ENCODE data around the gene SHISAL1.

The SHISAL1 gene

GRCh38 chr22:44352378-44353035, 39.8 kb upstream of the SHISAL1 start:
- Histone ChIP-seq H3K36me3 (ENCODE audit: control insufficient read depth, low read depth, low read length) (no peaks in the 10 kb centered on the region), H3K27me3 (ENCODE audit: control insufficient read depth, insufficient read depth, low read length) (no peaks in the 10 kb centered on the region), H3K27ac (ENCODE audit: low read length) (no peak overlapping the region), H3K9ac (ENCODE audit: low read length) (no peak overlapping the region), H3K9me3 (ENCODE audit: control insufficient read depth, low read depth, low read length) (no peaks in the 10 kb centered on the region), H3K4me1 (ENCODE audit: control insufficient read depth, low read depth, low read length) (peaks cover 6% of the 10 kb centered on the region), H3K4me3 (ENCODE audit: low read length) (no peak overlapping the region)

DNA sequence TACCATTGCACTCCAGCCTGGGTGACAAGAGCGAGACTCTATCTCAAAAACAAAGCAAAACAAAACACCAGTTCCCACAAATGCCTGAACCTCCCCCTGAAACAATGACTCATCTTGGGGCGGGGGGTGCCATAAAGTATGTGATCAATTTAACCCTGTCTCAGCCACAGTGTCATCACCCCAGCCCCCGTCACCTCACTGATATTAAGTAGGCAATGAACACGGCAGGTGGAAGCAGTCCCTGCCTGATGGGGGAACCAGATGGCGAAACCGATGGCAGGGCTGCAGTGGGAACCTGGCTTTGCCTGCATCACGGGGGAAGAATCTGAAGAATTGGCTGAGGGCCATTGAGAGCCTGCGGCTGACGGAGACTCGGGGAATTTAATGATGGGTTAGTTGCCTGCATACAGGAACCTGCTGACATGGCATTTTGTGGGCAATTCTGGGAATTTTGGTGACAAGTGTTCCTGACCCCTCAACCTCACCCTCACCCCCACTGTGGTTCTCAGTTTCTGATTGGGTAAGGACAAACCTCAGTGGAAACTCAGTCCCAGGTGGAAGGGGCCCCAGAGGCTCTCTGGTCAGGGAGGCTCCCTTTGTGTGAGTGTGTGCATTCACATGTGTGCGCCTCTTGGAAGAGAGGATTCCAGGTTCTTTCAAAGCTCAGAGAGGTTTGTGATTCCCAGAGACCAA, 39.1 kb upstream of the SHISAL1 start:
- Histone ChIP-seq H3K4me1 (ENCODE audit: control insufficient read depth, low read depth, low read length) (peaks cover 6% of the 10 kb centered on the region), H3K9me3 (ENCODE audit: control insufficient read depth, low read depth, low read length) (no peaks in the 10 kb centered on the region), H3K9ac (ENCODE audit: low read length) (no peak overlapping the region), H3K4me3 (ENCODE audit: low read length) (no peak overlapping the region), H3K27me3 (ENCODE audit: control insufficient read depth, insufficient read depth, low read length) (no peaks in the 10 kb centered on the region), H3K27ac (ENCODE audit: low read length) (no peak overlapping the region), H3K36me3 (ENCODE audit: control insufficient read depth, low read depth, low read length) (no peaks in the 10 kb centered on the region)

DNA sequence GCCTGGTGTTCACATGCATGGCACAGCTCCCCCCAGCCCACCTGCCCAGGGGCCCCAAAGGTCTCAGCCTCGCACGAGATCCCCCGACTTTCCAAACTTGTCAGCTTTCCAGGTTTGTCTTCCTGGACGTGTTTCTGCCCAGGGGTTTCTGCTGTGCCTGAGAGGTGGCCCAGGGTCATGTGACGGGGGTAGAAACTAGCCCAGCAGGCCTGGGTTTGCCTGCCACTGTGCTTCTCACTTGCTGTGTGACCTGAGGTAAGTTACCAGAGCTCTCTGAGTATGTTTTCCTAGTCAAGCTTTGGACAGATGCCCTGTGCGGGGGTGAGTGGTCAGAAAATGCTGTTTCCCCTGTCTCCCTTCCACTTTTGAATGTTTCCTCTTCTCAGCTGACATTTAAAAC, 38.3 kb upstream of the SHISAL1 start:
- no peak overlapping the region for H3K27ac ChIP-seq (ENCODE audit: low read length)
- H3K9me3 ChIP-seq (ENCODE audit: control insufficient read depth, low read depth, low read length) = no peaks in the 10 kb centered on the region
- no peak overlapping the region for H3K9ac ChIP-seq (ENCODE audit: low read length)
- H3K4me1 ChIP-seq (ENCODE audit: control insufficient read depth, low read depth, low read length) = peaks cover 6% of the 10 kb centered on the region
- H3K36me3 ChIP-seq (ENCODE audit: control insufficient read depth, low read depth, low read length) = no peaks in the 10 kb centered on the region
- H3K4me3 ChIP-seq (ENCODE audit: low read length) = no peak overlapping the region
- H3K27me3 ChIP-seq (ENCODE audit: control insufficient read depth, insufficient read depth, low read length) = no peaks in the 10 kb centered on the region

GRCh38 chr22:44349594-44349993, 36.8 kb upstream of the SHISAL1 start:
- Histone ChIP-seq H3K27me3 (ENCODE audit: control insufficient read depth, insufficient read depth, low read length) (no peaks in the 10 kb centered on the region), H3K36me3 (ENCODE audit: control insufficient read depth, low read depth, low read length) (no peaks in the 10 kb centered on the region), H3K9ac (ENCODE audit: low read length) (no peak overlapping the region), H3K4me3 (ENCODE audit: low read length) (no peak overlapping the region), H3K4me1 (ENCODE audit: control insufficient read depth, low read depth, low read length) (peaks cover 6% of the 10 kb centered on the region), H3K27ac (ENCODE audit: low read length) (no peak overlapping the region), H3K9me3 (ENCODE audit: control insufficient read depth, low read depth, low read length) (no peaks in the 10 kb centered on the region)

DNA sequence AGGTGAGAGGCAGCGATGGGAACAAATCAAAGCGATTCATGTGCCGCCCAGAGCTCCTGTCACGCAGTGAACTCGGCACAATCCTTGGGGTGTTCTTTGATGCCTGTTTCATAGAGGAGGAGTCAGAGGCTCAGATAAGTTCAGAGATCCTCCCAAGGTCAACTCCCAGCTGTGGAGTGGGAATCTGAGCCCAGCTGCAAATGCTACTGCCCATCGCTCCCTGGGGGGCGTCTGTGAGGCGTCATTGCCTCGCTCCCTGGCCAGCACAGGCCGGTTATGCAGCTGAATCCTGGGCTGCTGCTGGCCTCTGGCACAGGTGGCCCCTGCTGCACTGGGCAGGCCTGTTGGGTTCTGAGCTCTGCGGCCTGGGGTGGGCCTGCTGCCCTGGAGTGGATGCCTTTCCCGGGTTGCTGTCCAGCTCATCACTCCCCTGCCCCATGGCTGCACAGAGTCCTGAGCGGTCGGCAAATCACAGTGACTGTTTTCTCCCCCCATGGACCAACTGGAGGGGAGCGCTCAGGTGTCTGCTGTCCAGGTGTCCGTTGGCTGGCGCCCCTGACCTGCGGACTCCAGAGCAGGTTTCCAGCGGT, 36.3 kb upstream of the SHISAL1 start:
- no peaks in the 10 kb centered on the region for H3K36me3 ChIP-seq (ENCODE audit: control insufficient read depth, low read depth, low read length)
- H3K4me3 ChIP-seq (ENCODE audit: low read length) = no peak overlapping the region
- no peak overlapping the region for H3K9ac ChIP-seq (ENCODE audit: low read length)
- no peak overlapping the region for H3K27ac ChIP-seq (ENCODE audit: low read length)
- H3K27me3 ChIP-seq (ENCODE audit: control insufficient read depth, insufficient read depth, low read length) = no peaks in the 10 kb centered on the region
- H3K4me1 ChIP-seq (ENCODE audit: control insufficient read depth, low read depth, low read length) = peaks cover 6% of the 10 kb centered on the region
- no peaks in the 10 kb centered on the region for H3K9me3 ChIP-seq (ENCODE audit: control insufficient read depth, low read depth, low read length)

DNA sequence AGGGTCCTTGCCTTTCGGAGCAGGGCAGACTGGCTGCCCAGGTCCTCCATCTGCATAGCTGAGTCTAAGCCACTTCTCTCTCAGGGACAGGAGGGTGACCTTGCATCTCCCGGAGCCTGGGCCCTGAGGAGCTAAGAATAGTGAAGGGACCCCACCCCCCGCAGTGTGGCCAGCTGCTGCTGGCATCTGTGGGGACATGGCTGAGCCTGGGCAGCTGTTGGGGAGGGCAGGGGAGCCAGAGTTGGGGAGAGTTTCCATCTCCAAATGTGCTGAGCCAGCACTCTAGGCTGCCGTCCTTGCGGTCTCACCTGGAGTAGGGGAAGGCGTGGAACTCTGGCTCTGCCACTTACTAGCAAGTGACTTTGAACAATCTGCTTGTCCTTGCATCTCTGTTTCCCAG, 34.8 kb upstream of the SHISAL1 start:
- Histone ChIP-seq H3K4me3 (ENCODE audit: low read length) (no peak overlapping the region), H3K27ac (ENCODE audit: low read length) (no peak overlapping the region), H3K36me3 (ENCODE audit: control insufficient read depth, low read depth, low read length) (no peaks in the 10 kb centered on the region), H3K27me3 (ENCODE audit: control insufficient read depth, insufficient read depth, low read length) (no peaks in the 10 kb centered on the region), H3K4me1 (ENCODE audit: control insufficient read depth, low read depth, low read length) (peaks cover 6% of the 10 kb centered on the region), H3K9me3 (ENCODE audit: control insufficient read depth, low read depth, low read length) (no peaks in the 10 kb centered on the region), H3K9ac (ENCODE audit: low read length) (no peak overlapping the region)

- Histone ChIP-seq H3K4me1 (ENCODE audit: control insufficient read depth, low read depth, low read length) (peaks cover 2% of the 10 kb centered on the region), H3K9ac (ENCODE audit: low read length) (no peak overlapping the region), H3K36me3 (ENCODE audit: control insufficient read depth, low read depth, low read length) (no peaks in the 10 kb centered on the region), H3K27me3 (ENCODE audit: control insufficient read depth, insufficient read depth, low read length) (no peaks in the 10 kb centered on the region), H3K9me3 (ENCODE audit: control insufficient read depth, low read depth, low read length) (no peaks in the 10 kb centered on the region), H3K27ac (ENCODE audit: low read length) (no peak overlapping the region), H3K4me3 (ENCODE audit: low read length) (no peak overlapping the region)
Measured at GRCh38 chr22:44347080-44347479, 34.3 kb upstream of the SHISAL1 start.

GRCh38 chr22:44345872-44346271, 33.1 kb upstream of the SHISAL1 start:
- Histone ChIP-seq H3K9ac (ENCODE audit: low read length) (no peak overlapping the region), H3K4me1 (ENCODE audit: control insufficient read depth, low read depth, low read length) (peaks cover 3% of the 10 kb centered on the region), H3K27me3 (ENCODE audit: control insufficient read depth, insufficient read depth, low read length) (no peaks in the 10 kb centered on the region), H3K36me3 (ENCODE audit: control insufficient read depth, low read depth, low read length) (no peaks in the 10 kb centered on the region), H3K4me3 (ENCODE audit: low read length) (no peak overlapping the region), H3K9me3 (ENCODE audit: control insufficient read depth, low read depth, low read length) (no peaks in the 10 kb centered on the region), H3K27ac (ENCODE audit: low read length) (no peak overlapping the region)

DNA sequence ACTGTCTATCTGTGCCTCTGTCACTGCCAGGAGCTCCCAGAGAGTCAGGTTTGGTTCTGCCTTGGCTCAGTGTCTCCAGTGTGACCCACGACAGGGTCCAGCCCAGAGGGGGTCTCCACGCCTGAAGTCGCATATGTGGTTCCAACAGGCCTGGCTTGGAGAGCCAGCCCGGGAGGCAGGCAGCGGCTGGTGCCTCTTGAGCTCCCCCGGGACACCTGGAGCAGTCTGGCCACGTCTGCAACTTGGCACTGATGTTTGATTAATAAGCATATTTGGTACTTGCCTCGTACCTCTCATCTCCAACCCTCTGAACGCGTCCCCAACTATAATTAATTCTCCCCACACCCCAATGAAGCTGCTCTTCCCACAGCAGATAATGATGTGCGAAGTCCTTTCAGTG, 31.7 kb upstream of the SHISAL1 start:
- no peaks in the 10 kb centered on the region for H3K36me3 ChIP-seq (ENCODE audit: control insufficient read depth, low read depth, low read length)
- no peak overlapping the region for H3K9ac ChIP-seq (ENCODE audit: low read length)
- H3K27me3 ChIP-seq (ENCODE audit: control insufficient read depth, insufficient read depth, low read length) = no peaks in the 10 kb centered on the region
- H3K4me3 ChIP-seq (ENCODE audit: low read length) = no peak overlapping the region
- no peak overlapping the region for H3K27ac ChIP-seq (ENCODE audit: low read length)
- peaks cover 3% of the 10 kb centered on the region for H3K4me1 ChIP-seq (ENCODE audit: control insufficient read depth, low read depth, low read length)
- no peaks in the 10 kb centered on the region for H3K9me3 ChIP-seq (ENCODE audit: control insufficient read depth, low read depth, low read length)

DNA sequence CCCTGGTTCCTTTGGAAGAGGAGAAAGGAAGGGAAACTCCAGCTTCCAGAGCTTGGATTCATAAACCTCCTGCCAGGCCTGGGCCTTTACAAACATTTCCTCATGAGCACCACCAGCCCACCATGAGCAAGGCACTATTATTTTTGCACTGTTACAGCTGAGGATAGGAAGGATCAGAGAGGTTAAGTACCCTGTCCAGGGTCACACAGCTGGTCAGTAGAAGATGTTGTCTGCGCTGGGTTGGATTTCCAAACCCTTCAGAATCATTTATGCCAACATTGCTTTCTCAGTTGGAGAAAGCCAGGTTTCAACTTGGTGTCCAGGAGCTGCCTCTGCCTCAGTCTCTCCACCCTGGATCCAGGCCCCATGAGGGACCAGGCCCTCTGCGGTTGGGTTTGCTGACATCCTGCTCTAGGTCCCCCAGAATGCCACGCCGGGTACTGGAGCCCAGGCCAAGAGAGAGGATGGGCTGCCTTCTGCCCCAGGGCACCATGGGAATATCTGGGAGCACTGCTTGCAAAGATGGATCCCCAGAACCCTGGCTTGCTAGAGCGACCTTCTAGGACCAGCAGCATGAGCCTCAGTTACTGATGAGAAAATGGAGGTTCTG, 29.7 kb upstream of the SHISAL1 start:
- H3K4me3 ChIP-seq (ENCODE audit: low read length) = no peak overlapping the region

GRCh38 chr22:44341431-44342346, 28.9 kb upstream of the SHISAL1 start:
- H3K4me1 ChIP-seq (ENCODE audit: control insufficient read depth, low read depth, low read length) = peaks cover 14% of the 10 kb centered on the region
- H3K27ac ChIP-seq (ENCODE audit: low read length) = no peak overlapping the region
- H3K4me3 ChIP-seq (ENCODE audit: low read length) = no peak overlapping the region
- no peak overlapping the region for H3K9ac ChIP-seq (ENCODE audit: low read length)
- no peaks in the 10 kb centered on the region for H3K36me3 ChIP-seq (ENCODE audit: control insufficient read depth, low read depth, low read length)
- peaks cover 8% of the 10 kb centered on the region for H3K27me3 ChIP-seq (ENCODE audit: control insufficient read depth, insufficient read depth, low read length)
- no peaks in the 10 kb centered on the region for H3K9me3 ChIP-seq (ENCODE audit: control insufficient read depth, low read depth, low read length)

More for the DNA sequence above, 29.7 kb upstream of the SHISAL1 start:
- Histone ChIP-seq H3K4me1 (ENCODE audit: control insufficient read depth, low read depth, low read length) (peaks cover 10% of the 10 kb centered on the region), H3K27me3 (ENCODE audit: control insufficient read depth, insufficient read depth, low read length) (peaks cover under 1% of the 10 kb centered on the region), H3K36me3 (ENCODE audit: control insufficient read depth, low read depth, low read length) (no peaks in the 10 kb centered on the region), H3K9me3 (ENCODE audit: control insufficient read depth, low read depth, low read length) (no peaks in the 10 kb centered on the region), H3K9ac (ENCODE audit: low read length) (no peak overlapping the region), H3K27ac (ENCODE audit: low read length) (no peak overlapping the region)

Data from iPS-18a (cell line).